T-cell (primary cell): ENCODE results near the gene C10orf67. TPM values are rescaled to one million over a fixed set of nuclear protein-coding genes. Genes with fewer than 3 reads are reported as not detected.

Source experiments
- ATAC-seq, 4 experiments: fragments of 200-7000 bp in 3 of 4; fragments of 150-1000 bp in 1 of 4; cut with Tn5 transposase; replicated peaks in 1 of 4; 1 replicate in 3 of 4; 2 replicates in 1 of 4; pipeline ENCODE4 v1.10.0; 2021; ENCODE audit warnings: moderate library complexity in 3 of 4, mild to moderate bottlenecking in 2 of 4, moderate number of reproducible peaks in 1 of 4
- CTCF ChIA-PET, 2 donors: fragments of 300-600 bp; sonication (Branson Sonifier 250); formaldehyde crosslinking; loops; one replicate each; lab custom pipeline; 2022; ENCODE audit warnings: antibody characterized with exemption in 2 of 2; lab: Charles Lee
- POLR2A ChIA-PET, 2 donors: fragments of 300-600 bp; sonication (Branson Sonifier 250); formaldehyde crosslinking; loops; one replicate each; lab custom pipeline; 2022; ENCODE audit warnings: antibody characterized with exemption in 2 of 2; lab: Charles Lee
- DNase-seq, 35 experiments: peaks; one replicate each; pipeline versions ENCODE4 v3.0.0 to v3.0.0-alpha.2; 2013 to 2023
- H3K27ac ChIP-seq: one replicate; pipeline ENCODE4 v1.5.1; 2013; ENCODE audit warnings: low read length
- H3K27me3 ChIP-seq, 2 experiments: replicated peaks in 1 of 2; 1 replicate in 1 of 2; 2 replicates in 1 of 2; pipeline versions ENCODE4 v1.6.1 to v1.7.0; 2013; ENCODE audit warnings: low read length in 1 of 2, mixed read lengths in 1 of 2; ENCODE audit not compliant: control insufficient read depth in 2 of 2, insufficient read depth in 2 of 2; ENCODE audit errors: extremely low read depth in 1 of 2
- H3K36me3 ChIP-seq, 2 donors: 1 replicate in 1 of 2; 2 replicates in 1 of 2; pipeline versions ENCODE4 v1.6.1 to v1.7.0; 2013; ENCODE audit warnings: low read length in 1 of 2; ENCODE audit not compliant: control insufficient read depth in 2 of 2, insufficient read depth in 1 of 2; ENCODE audit errors: extremely low read depth in 1 of 2
- H3K4me1 ChIP-seq, 2 experiments: 1 replicate in 1 of 2; 2 replicates in 1 of 2; pipeline versions ENCODE4 v1.6.1 to v1.7.0; 2013; ENCODE audit warnings: low read length in 2 of 2, mixed read lengths in 1 of 2; ENCODE audit not compliant: insufficient read depth in 2 of 2, control insufficient read depth in 1 of 2; ENCODE audit errors: extremely low read depth in 1 of 2
- H3K4me3 ChIP-seq, 2 donors: 1 replicate in 1 of 2; 2 replicates in 1 of 2; pipeline versions ENCODE4 v1.5.1 to v1.7.0; 2013; ENCODE audit warnings: mild to moderate bottlenecking in 2 of 2, low read length in 1 of 2, moderate library complexity in 1 of 2; ENCODE audit not compliant: control insufficient read depth in 1 of 2; ENCODE audit errors: extremely low read depth in 1 of 2
- H3K9me3 ChIP-seq: 2 replicates; pipeline ENCODE4 v1.7.0; 2013
- H3K27ac Mint-ChIP-seq, 2 donors: one replicate each; pipeline ENCODE4 v1.8.0; 2020 to 2021; ENCODE audit warnings: mild to moderate bottlenecking in 2 of 2, mixed read lengths in 2 of 2
- H3K27me3 Mint-ChIP-seq, 2 donors: one replicate each; pipeline ENCODE4 v1.8.0; 2021 to 2022; ENCODE audit warnings: mixed read lengths in 2 of 2
- H3K36me3 Mint-ChIP-seq: one replicate; pipeline ENCODE4 v1.8.0; 2021; ENCODE audit warnings: mixed read lengths
- H3K4me1 Mint-ChIP-seq, 3 donors: one replicate each; pipeline ENCODE4 v1.8.0; 2020 to 2022; ENCODE audit warnings: mixed read lengths in 3 of 3, mild to moderate bottlenecking in 1 of 3
- H3K4me3 Mint-ChIP-seq, 3 donors: one replicate each; pipeline ENCODE4 v1.8.0; 2020 to 2022; ENCODE audit warnings: mild to moderate bottlenecking in 3 of 3, mixed read lengths in 3 of 3, moderate library complexity in 3 of 3
- H3K9me3 Mint-ChIP-seq, 3 donors: one replicate each; pipeline ENCODE4 v1.8.0; 2020 to 2022; ENCODE audit warnings: mixed read lengths in 3 of 3
- WGBS: methylation state at CpG from one replicate; pipeline ENCODE4 v1.1.5; 2013; ENCODE audit warnings: missing lambda C conversion rate; ENCODE audit not compliant: insufficient coverage; 5-methylcytosine and 5-hydroxymethylcytosine counted together
- total RNA-seq, 35 experiments: library from RNA in 6 of 35; stranded (reverse) in 6 of 35; fragments of 120-200 nt in 1 of 35; gene quantifications; one replicate each; pipeline versions ENCODE4 v1.2.1 to v1.2.4 and lab custom pipeline; 2013 to 2026

Gene C10orf67
- total RNA-seq, 5 donors from 2014 or later (not counting 1 experiment from before 2014, with no cell fraction given): 0.13 TPM; not detected in 4

DNA sequence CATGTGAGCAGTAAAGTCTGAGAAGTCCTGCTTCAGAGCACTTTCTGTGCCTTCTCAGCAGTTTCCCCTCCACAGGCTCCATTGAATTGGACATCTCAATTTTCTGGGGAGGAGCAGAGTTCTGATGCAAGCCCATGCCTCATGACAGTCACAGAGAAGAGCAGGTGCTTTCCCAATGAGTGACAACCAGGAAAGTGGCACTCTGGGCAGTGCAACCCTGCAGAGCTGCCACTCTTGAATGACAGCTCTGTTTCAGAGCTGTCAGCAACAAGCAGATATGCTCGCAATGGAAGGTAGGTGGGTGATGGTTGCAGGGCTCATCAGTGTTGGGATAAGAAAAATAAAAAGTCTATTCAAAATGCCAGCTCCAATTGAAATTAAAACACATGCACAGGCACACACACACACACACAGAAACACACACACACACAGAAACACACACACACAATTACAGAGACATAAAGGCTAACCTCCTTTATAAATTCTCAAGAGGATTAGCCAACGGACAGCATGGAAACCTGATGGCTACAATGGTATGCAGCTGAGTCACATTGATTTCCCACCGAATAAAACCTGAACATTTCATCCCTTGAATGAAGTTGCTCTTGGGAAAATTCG, 50.5 kb downstream of the C10orf67 start:
- no peaks in the 10 kb centered on the region for H3K9me3 Mint-ChIP-seq
- H3K4me1 Mint-ChIP-seq: peaks cover 0 to 2% (median 1%) of the 10 kb centered on the region in 3 donors
- no peaks in the 10 kb centered on the region for H3K4me1 ChIP-seq
- no peaks in the 10 kb centered on the region for H3K36me3 ChIP-seq
- H3K4me3 ChIP-seq: no peak overlapping the region
- ATAC-seq: no peak
- DNase-seq: no peak
- H3K27me3 Mint-ChIP-seq: peaks cover 16 to 21% of the 10 kb centered on the region in 2 donors
- CTCF ChIA-PET: interaction anchor here in 1 of 2 donors (0.6 to 1.6 kb wide), 2 partner anchors 69 to 136 kb away, joined by 3 read pairs; no protein-coding TSS in a partner anchor
- POLR2A ChIA-PET: no interaction called here
- H3K36me3 Mint-ChIP-seq: no peaks in the 10 kb centered on the region
- WGBS: no CpG with 5 or more reads among the region's 4 CpGs
- no peaks in the 10 kb centered on the region for H3K9me3 ChIP-seq
- H3K27ac ChIP-seq: no peak overlapping the region
- H3K27me3 ChIP-seq: peaks cover 0 to 9% of the 10 kb centered on the region in 2 experiments
- H3K4me3 Mint-ChIP-seq: no peak overlapping the region
- H3K27ac Mint-ChIP-seq: no peak overlapping the region

DNA sequence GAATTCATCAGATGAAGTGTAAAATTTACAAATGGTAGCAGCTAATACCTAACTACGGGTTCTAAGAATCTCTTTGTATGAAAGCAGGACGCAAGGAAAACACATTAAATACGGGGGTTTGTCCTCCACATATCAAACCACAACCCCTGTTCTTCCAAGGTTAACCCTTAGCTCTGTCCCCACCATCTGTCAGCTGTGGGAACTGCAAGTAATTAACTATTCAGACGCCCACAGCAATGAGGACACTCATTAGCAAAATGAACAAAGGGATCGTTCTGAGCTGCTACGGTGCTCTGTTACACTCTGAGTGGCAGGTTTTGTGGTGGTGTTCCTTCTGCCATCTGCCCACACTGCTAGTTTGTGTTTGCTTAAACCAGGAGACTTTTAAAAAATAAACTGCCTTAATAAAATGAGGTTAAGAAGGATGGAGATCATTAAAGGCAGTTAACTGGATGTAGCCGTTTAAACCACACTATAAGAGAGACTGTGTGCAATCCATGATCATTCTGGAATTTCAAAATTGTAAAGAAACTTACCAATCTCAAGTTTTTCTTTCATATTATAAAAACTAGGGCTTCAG, 51.4 kb downstream of the C10orf67 start:
- no peaks in the 10 kb centered on the region for H3K36me3 ChIP-seq
- H3K4me1 Mint-ChIP-seq: peaks cover 0 to 2% (median 1%) of the 10 kb centered on the region in 3 donors
- CTCF ChIA-PET: interaction anchor here (0.6 to 1.6 kb wide), 7 partner anchors 12 to 1302 kb away, joined by 3 to 7 read pairs (median 3); no protein-coding TSS in a partner anchor
- H3K27ac ChIP-seq: no peak overlapping the region
- H3K4me1 ChIP-seq: no peaks in the 10 kb centered on the region
- POLR2A ChIA-PET: no interaction called here
- ATAC-seq: peak in 2 of 4 experiments; percentile 35 to 38
- no peaks in the 10 kb centered on the region for H3K36me3 Mint-ChIP-seq
- WGBS: 25% methylated on average over 2 of the region's 7 CpGs
- peaks cover 20% of the 10 kb centered on the region in 2 donors for H3K27me3 Mint-ChIP-seq
- no peak overlapping the region for H3K4me3 ChIP-seq
- H3K4me3 Mint-ChIP-seq: no peak overlapping the region
- H3K9me3 Mint-ChIP-seq: no peaks in the 10 kb centered on the region
- H3K9me3 ChIP-seq: no peaks in the 10 kb centered on the region
- DNase-seq: peak in 10 of 35 experiments; percentile 2 to 38 (median 8)
- H3K27ac Mint-ChIP-seq: no peak overlapping the region
- H3K27me3 ChIP-seq: peaks cover 0 to 9% of the 10 kb centered on the region in 2 experiments

DNA sequence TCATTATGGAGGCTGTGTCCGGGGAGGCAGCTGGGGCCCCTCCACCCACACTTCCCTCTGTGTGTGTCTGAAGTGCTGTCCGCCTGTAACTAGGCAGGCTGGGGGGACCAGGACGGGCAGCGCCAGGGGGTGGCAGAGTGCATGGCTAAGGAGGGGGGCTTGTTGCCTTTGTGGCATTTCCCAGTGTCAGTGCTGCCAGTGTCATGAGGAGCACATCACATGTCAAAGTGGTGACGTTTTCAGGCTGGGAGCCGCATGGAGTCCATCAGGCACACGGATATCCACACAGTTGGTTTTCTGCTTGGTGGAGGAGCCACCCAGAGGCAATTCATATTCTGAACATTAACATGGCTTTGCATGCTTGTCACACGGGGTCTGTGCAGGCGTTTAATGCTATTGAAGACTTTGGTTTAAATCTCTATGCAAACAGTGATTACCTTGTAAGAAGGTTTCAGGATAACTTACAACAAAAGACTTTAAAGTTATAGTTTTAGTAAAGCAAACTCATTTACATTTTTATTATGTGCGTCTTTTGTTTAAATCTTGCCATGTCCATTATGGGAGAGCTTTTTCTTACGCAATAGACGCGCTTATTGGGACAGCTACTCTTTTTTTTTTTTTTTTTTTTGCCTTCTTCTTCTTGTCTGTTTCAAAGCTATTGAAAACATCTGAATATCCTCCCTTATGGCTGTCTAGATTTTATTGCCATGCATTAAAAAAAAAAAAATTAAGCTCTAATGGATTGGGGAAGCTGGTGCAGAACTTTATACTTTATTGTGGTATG, 52.9 kb downstream of the C10orf67 start:
- no peaks in the 10 kb centered on the region for H3K36me3 ChIP-seq
- Mint-ChIP-seq H3K27ac (no peak overlapping the region), H3K4me1 (peaks cover 0 to 2% (median 1%) of the 10 kb centered on the region in 3 donors), H3K36me3 (no peaks in the 10 kb centered on the region), H3K4me3 (no peak overlapping the region), H3K27me3 (peaks cover 20 to 23% of the 10 kb centered on the region in 2 donors), H3K9me3 (peaks cover 0 to 5% (median 0%) of the 10 kb centered on the region in 3 donors)
- POLR2A ChIA-PET: interaction anchor here (0.6 kb wide), 2 partner anchors 52 to 1296 kb away, joined by 4 to 7 read pairs; no protein-coding TSS in a partner anchor
- H3K4me1 ChIP-seq: no peaks in the 10 kb centered on the region
- H3K4me3 ChIP-seq: no peak overlapping the region
- WGBS: 79% methylated on average over 3 of the region's 13 CpGs
- H3K27ac ChIP-seq: no peak overlapping the region
- CTCF ChIA-PET: interaction anchor here in 1 of 2 donors (0.6 to 1.2 kb wide), 6 partner anchors 9 to 1144 kb away, joined by 3 to 7 read pairs (median 3); no protein-coding TSS in a partner anchor
- no peaks in the 10 kb centered on the region for H3K9me3 ChIP-seq
- peaks cover 0 to 9% of the 10 kb centered on the region in 2 experiments for H3K27me3 ChIP-seq
- DNase-seq (no peak), ATAC-seq (no peak)

DNA sequence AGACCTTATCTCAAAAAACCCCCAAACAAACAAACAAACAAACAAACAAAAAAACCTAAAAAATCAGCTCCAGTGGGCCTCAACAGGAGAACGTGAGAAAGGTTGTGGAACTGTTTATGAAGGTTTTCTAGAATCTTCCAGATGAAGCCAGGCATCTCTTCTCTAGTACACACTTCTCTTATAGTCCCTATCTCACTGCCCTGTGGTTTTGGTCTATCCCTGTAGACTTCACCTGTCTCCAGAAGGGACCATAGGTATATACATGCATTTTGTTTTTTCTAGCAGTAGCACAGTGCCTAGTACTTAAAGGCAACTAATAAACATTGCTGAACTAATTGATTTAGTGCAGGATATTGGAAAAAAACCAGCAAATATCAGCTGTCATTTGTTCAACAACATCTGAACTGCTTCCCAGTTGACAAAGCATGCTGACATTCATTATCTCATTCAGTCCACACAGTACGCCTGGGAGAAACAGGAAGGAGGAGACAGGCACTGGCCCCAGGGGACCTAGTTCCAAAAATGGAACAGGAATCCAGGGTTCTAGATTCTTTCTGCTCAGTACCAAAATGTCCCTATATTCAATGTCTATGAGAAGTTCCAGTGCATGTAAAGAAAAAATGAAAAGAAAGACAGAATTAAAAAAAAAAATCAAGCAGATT, 59.8 kb downstream of the C10orf67 start:
- no peak for DNase-seq
- 60% methylated on average over 1 of the region's 2 CpGs for whole genome bisulfite sequencing
- ATAC-seq: no peak
- H3K4me1 ChIP-seq: no peaks in the 10 kb centered on the region
- H3K36me3 ChIP-seq: no peaks in the 10 kb centered on the region
- peaks cover 0 to 3% of the 10 kb centered on the region in 2 experiments for H3K27me3 ChIP-seq
- no peaks in the 10 kb centered on the region for H3K4me1 Mint-ChIP-seq
- no peak overlapping the region for H3K4me3 Mint-ChIP-seq
- no peak overlapping the region for H3K4me3 ChIP-seq
- H3K36me3 Mint-ChIP-seq: no peaks in the 10 kb centered on the region
- no peaks in the 10 kb centered on the region for H3K9me3 ChIP-seq
- POLR2A ChIA-PET: no interaction called here
- no peak overlapping the region for H3K27ac Mint-ChIP-seq
- peaks cover 7 to 35% of the 10 kb centered on the region in 2 donors for H3K27me3 Mint-ChIP-seq
- CTCF ChIA-PET: interaction anchor here in 1 of 2 donors (0.7 kb wide), 1 partner anchor 81 kb away, joined by 4 read pairs; no protein-coding TSS in a partner anchor
- H3K9me3 Mint-ChIP-seq: peaks cover 0 to 5% (median 0%) of the 10 kb centered on the region in 3 donors
- no peak overlapping the region for H3K27ac ChIP-seq

DNA sequence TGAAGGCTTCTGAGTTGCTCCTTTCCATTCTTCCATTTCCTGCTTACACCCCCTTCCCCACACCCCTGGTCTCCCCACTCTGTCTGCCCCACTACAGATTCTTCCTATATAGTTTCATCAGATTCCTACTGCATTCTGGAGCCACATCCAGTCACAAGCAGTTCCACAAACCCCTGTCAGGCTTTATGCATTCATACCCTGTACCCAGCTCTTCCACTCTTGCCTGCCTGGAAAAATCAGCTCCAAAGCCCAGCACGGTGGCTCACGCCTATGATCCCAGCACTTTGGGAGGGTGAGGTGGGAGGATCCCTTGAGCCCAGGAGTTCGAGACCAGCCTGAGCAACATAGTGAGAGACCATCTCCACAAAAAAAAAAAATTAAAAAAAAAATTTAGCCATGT, 60.4 kb downstream of the C10orf67 start:
- ChIA-PET CTCF (interaction anchor here in 1 of 2 donors (0.7 kb wide), 1 partner anchor 80 kb away, joined by 4 read pairs; no protein-coding TSS in a partner anchor), POLR2A (no interaction called here)
- peaks cover 0 to 3% of the 10 kb centered on the region in 2 experiments for H3K27me3 ChIP-seq
- H3K27ac ChIP-seq: no peak overlapping the region
- no peaks in the 10 kb centered on the region for H3K36me3 ChIP-seq
- WGBS: no CpG with 5 or more reads among the region's 3 CpGs
- Mint-ChIP-seq H3K4me1 (no peaks in the 10 kb centered on the region), H3K4me3 (no peak overlapping the region), H3K9me3 (peaks cover 0 to 5% (median 0%) of the 10 kb centered on the region in 3 donors), H3K36me3 (no peaks in the 10 kb centered on the region), H3K27ac (no peak overlapping the region), H3K27me3 (peaks cover 11 to 39% of the 10 kb centered on the region in 2 donors)
- H3K4me1 ChIP-seq: no peaks in the 10 kb centered on the region
- no peaks in the 10 kb centered on the region for H3K9me3 ChIP-seq
- ATAC-seq: no peak
- DNase-seq: no peak
- no peak overlapping the region for H3K4me3 ChIP-seq
